VCaP (cell line): Measurements from ENCODE around the gene TAF4.

ENCODE experiments used
- H3K27ac ChIP-seq: fragments of 450-650 bp; 2 replicates; pipeline ENCODE4 v1.5.1; 2017
- TF ChIP-seq, protein P1 (sequence below): fragments of 450-650 bp; conservative IDR thresholded peaks from 2 replicates; pipeline ENCODE4 v1.5.1; 2017; ENCODE audit warnings: mild to moderate bottlenecking, moderate library complexity

TAF4 gene

DNA sequence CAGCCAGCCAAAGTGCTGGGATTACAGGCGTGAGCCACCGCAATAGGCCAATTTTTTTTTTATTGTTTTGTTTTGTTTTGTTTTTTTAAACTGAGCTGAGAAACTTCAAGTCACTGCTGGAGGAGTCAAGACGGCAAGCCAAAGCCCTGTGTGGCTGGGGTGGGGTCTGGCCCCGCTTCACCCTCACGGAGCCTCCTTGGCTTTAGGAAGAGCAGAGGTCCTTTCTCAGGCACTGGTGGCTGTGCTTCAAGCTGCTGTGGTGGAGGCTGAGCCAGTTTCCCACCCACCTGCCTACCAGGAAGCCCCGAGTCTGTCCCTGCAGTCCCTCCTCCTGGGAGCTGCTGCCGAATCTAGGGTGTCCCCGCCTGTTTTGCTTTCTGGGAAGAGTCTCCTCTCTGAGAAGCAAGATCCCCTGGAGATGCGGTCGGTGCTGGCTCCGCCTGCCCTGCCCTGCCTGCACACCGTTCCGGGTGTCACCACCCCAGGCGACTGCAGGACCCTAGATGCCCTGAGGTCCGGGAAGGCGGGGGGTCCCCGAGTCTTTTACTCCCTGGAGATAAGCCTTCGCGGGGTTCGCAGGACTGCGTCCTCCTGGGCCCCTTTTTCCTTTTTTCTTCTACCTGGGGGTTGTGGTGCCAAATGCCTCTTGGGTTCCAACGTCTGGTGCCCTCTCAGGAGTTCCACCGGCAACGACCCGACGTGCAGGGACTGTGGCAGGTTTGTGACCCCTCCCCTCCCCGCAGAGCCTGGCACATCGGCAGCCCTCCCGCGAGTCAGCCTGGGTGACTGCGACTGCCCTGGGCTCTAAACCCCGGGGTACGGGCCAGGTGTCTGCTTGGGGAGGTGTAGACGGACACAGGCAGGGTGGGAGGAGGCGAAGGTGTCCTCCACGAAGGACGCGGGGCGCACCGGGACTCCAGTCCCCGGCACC is 100.7 kb downstream of the TAF4 start:
- TF ChIP-seq, protein P1, sequence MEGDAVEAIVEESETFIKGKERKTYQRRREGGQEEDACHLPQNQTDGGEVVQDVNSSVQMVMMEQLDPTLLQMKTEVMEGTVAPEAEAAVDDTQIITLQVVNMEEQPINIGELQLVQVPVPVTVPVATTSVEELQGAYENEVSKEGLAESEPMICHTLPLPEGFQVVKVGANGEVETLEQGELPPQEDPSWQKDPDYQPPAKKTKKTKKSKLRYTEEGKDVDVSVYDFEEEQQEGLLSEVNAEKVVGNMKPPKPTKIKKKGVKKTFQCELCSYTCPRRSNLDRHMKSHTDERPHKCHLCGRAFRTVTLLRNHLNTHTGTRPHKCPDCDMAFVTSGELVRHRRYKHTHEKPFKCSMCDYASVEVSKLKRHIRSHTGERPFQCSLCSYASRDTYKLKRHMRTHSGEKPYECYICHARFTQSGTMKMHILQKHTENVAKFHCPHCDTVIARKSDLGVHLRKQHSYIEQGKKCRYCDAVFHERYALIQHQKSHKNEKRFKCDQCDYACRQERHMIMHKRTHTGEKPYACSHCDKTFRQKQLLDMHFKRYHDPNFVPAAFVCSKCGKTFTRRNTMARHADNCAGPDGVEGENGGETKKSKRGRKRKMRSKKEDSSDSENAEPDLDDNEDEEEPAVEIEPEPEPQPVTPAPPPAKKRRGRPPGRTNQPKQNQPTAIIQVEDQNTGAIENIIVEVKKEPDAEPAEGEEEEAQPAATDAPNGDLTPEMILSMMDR, result no peak
- H3K27ac ChIP-seq, result no peak overlapping the region

DNA sequence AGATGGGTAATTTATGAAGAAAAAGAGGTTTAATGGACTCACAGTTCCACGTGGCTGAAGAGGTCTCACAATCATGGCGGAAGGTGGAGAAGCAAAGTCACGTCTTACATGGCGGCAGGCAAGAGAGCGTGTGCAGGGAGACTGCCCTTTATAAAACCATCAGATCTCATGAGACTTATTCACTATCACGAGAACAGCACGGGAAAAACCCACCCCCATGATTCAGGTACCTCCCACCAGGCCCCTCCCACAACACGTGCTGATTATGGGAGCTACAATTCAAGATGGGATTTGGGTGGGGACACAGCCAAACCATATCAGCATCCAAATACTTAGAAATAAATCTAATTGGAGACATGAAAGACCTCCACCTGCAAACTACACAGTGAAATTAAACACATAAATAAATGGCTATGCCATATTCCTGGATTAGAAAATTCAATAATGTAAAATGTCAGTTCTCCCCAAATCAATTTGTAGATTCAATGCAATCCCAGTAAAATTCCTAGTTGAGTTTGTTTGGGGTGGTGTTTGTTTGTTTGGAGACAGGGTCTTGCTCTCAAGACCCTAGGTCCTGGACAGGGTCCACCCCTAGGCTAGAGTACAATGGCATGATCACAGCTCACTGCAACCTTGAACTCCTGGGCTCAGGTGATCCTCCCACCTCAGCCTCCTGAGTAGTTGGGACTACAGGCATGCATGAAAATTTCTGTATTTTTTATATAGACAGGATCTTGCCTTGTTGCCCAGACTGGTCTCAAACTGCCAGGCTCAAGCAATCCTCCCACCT is 101.6 kb downstream of the TAF4 start:
- no peak overlapping the region for H3K27ac ChIP-seq
- TF ChIP-seq, protein P1, result no peak

DNA sequence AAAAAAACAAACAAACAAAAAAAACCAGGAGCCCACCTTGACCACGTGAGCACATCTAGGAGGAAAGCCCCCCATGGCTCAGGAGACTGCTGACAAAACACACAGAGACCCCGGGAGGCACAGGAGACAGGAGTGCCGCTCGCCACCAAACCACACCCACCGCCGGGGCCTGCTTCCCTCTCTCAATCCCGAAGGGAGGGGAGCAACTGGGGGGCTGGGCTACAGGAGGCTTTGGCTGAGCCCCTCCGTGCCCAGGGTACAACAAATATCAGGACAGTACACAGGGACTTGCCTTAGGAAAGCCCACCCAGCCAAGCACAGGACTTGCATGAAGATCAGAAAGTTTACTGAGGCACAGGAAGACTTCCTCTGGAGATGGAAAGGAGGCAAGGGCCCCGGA is 102.5 kb downstream of the TAF4 start:
- no peak overlapping the region for H3K27ac ChIP-seq
- TF ChIP-seq, protein P1, result no peak

DNA sequence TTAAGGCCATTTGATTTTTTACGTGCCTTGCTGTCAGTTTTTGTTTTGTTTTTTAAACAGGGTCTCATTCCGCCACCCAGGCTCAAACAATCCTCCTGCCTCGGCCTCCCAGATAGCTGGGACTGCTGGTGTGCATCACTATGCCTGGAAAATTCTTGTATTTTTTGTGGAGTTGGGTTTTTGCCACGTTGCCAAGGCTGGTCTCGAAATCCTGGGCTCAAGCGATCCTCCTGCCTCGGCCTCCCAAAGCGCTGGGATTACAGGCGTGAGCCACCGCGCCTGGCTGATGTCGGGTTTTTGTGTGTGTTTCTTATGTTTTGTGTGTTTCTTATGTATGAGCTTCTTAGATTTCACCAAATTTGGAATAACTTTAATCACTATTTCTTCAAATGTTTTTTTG is 104.8 kb downstream of the TAF4 start:
- TF ChIP-seq, protein P1, result no peak
- H3K27ac ChIP-seq, result no peak overlapping the region

DNA sequence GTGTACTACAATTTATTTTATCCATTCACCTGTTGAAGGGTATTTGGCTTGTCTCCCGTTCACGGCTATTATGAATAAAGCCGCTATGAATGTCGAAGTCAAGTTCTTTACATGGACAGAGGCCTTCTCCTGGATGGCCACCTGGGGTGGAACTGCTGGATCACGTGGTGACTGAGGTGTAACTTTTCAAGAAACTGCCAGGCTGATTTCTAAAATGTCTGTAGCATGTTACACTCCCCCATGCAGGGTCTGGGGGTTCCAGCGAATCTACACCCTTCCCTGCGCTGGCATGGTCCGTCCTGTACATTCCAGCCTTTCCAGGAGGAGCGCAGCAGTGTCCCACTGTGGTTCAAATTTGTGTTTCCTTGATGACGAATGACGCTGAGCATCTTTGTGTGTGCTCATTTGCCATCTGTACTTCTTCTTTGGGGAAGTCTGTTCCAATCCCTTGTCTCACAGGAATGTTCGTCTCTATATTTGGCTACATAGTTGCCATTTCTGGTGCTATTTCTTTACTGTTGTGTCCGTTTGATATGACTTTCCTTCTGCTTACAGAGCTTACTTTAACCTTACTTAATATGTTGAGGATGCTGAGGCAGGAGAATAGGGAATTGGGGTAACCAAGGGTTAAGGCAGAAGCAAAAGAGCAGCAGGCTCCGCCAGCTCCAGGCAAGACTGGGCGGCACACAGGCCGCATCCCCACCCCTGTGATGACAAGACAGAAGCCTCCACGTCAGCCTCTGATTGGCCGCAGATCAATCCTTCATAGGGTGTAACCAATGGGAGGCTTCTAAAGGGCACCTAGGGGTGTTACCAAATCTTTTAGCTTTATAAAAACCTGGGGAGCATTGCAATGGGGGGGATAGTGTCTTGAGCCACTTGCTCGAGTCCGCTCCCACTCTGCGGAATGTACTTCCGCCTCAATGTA is 106.6 kb downstream of the TAF4 start:
- TF ChIP-seq, protein P1, result no peak
- no peak overlapping the region for H3K27ac ChIP-seq

DNA sequence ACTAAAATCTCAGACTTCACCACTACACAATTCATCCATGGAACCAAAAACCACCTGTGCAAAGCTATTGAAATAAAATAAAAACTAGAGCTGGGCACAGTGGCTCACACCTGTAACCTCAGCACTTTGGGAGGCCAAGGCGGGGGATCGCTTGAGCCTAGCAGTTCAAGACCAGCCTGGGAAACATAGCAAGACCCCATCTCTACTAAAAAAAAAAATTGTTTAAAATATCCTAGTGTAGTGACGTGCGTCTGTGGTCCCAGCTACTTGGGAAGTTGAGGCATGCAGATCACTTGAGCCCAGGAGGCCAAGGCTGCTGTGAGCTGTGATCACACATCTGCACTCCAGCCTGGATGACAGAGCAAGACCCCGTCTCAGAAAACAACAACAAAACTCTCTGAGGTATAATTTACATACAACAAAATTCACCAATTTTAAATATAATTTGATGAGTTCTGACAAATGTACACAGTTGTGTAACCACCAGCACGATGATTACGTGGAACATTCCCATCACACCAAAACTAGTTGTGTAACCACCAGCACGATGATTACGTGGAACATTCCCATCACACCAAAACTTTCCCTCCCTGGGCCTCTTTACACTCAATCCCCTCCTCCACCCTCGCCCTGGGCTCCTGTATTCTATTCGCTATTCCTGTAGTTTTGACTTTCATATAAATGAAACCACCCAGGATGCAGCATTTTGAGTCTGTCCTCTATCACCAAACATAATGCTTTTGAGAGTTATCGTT is 107.5 kb downstream of the TAF4 start:
- TF ChIP-seq, protein P1, result no peak
- H3K27ac ChIP-seq, result no peak overlapping the region
